ENCODE data around the gene SLAIN2. TPM values are rescaled to one million over a fixed set of nuclear protein-coding genes. Genes with fewer than 3 reads are reported as not detected.
"Not testable (repeated sequence)": the region's sequence is repeated elsewhere in the genome, so short reads cannot be mapped to it uniquely, and the experiment has no call there.

SLAIN2 gene
- total RNA-seq, result 10 to 100 TPM; 54.9 to 63.8 TPM

- CTCF ChIA-PET, result interaction anchor here (1.2 kb wide), 1 partner anchor 206 kb away, joined by 3 read pairs; no protein-coding TSS in a partner anchor
- POLR2A ChIA-PET, result interaction anchor here (1.0 to 1.8 kb wide), 3 partner anchors 10 to 510 kb away, joined by 3 to 9 read pairs (median 5); no protein-coding TSS in a partner anchor
- H3K27ac Mint-ChIP-seq, result peak within 1 kb of the TSS; percentile 98
- H3K9me3 Mint-ChIP-seq, result no peaks in the 10 kb centered on the region
- H3K27me3 Mint-ChIP-seq, result no peaks in the 10 kb centered on the region
- DNase-seq, result peak; percentile 99
- peaks cover 64% of the 10 kb centered on the region for H3K4me1 Mint-ChIP-seq (ENCODE audit: low read depth)
- peak within 1 kb of the TSS; percentile 99 for H3K4me3 Mint-ChIP-seq
- no peaks in the 10 kb centered on the region for H3K36me3 Mint-ChIP-seq
- intact Hi-C loops (cut with micrococcal nuclease), result loop anchor here (1.0 to 5.0 kb wide), 11 partner anchors 24 to 878 kb away; partner anchors contain the start of genes COMMD8, FRYL, NFXL1 and OCIAD1
These were observed at the start of gene SLAIN2 for GRCh38 chr4:48340965-48341775. TSS of gene SLAIN2 (plus strand) at chr4:48341529. CDS start at chr4:48341740, 211 bp downstream.

GRCh38 chr4:48292218-48292790, 49.0 kb upstream of the SLAIN2 start:
- CTCF ChIA-PET, H3K27me3 Mint-ChIP-seq: not testable (repeated sequence)

GRCh38 chr4:48295116-48295515, 46.2 kb upstream of the SLAIN2 start:
- ChIA-PET POLR2A (no interaction called here), CTCF (interaction anchor here (0.6 kb wide), 1 partner anchor 43 kb away, joined by 3 read pairs; no protein-coding TSS in a partner anchor)

More at GRCh38 chr4:48292218-48292790, 49.0 kb upstream of the SLAIN2 start:
- POLR2A ChIA-PET; intact Hi-C loops (cut with micrococcal nuclease); H3K4me1 Mint-ChIP-seq (ENCODE audit: low read depth); DNase-seq; H3K27ac Mint-ChIP-seq; H3K4me3 Mint-ChIP-seq; H3K36me3 Mint-ChIP-seq; H3K9me3 Mint-ChIP-seq: not testable (repeated sequence)

GRCh38 chr4:48296365-48296764, 45.0 kb upstream of the SLAIN2 start:
- Mint-ChIP-seq H3K27ac (no peak overlapping the region), H3K4me1 (ENCODE audit: low read depth) (peaks cover 9% of the 10 kb centered on the region), H3K36me3 (no peaks in the 10 kb centered on the region), H3K27me3 (peaks cover 5% of the 10 kb centered on the region), H3K9me3 (no peaks in the 10 kb centered on the region), H3K4me3 (no peak overlapping the region)
- intact Hi-C loops (cut with micrococcal nuclease), result no loop called here
- POLR2A ChIA-PET, result no interaction called here
- CTCF ChIA-PET, result no interaction called here
- DNase-seq, result peak; percentile 20

More at GRCh38 chr4:48295116-48295515, 46.2 kb upstream of the SLAIN2 start:
- Mint-ChIP-seq H3K27me3 (peaks cover 3% of the 10 kb centered on the region), H3K27ac (no peak overlapping the region), H3K4me3 (no peak overlapping the region), H3K4me1 (ENCODE audit: low read depth) (peaks cover 9% of the 10 kb centered on the region), H3K9me3 (no peaks in the 10 kb centered on the region), H3K36me3 (no peaks in the 10 kb centered on the region)
- intact Hi-C loops (cut with micrococcal nuclease), result no loop called here
- no peak for DNase-seq

- Mint-ChIP-seq H3K36me3 (no peaks in the 10 kb centered on the region), H3K9me3 (no peaks in the 10 kb centered on the region), H3K4me3 (no peak overlapping the region), H3K27ac (no peak overlapping the region), H3K27me3 (peaks cover 5% of the 10 kb centered on the region), H3K4me1 (ENCODE audit: low read depth) (peaks cover 9% of the 10 kb centered on the region)
- ChIA-PET CTCF (no interaction called here), POLR2A (no interaction called here)
- intact Hi-C loops (cut with micrococcal nuclease), result no loop called here
- no peak for DNase-seq
These were observed 44.0 kb upstream of the SLAIN2 start for GRCh38 chr4:48297256-48297846.

GRCh38 chr4:48299560-48299959, 41.8 kb upstream of the SLAIN2 start:
- Mint-ChIP-seq H3K27me3 (peaks cover 7% of the 10 kb centered on the region), H3K4me1 (ENCODE audit: low read depth) (peaks cover 9% of the 10 kb centered on the region), H3K36me3 (no peaks in the 10 kb centered on the region), H3K4me3 (no peak overlapping the region), H3K27ac (no peak overlapping the region), H3K9me3 (no peaks in the 10 kb centered on the region)
- CTCF ChIA-PET, result no interaction called here
- intact Hi-C loops (cut with micrococcal nuclease), result no loop called here
- POLR2A ChIA-PET, result no interaction called here
- no peak for DNase-seq

- ChIA-PET CTCF (no interaction called here), POLR2A (no interaction called here)
- Mint-ChIP-seq H3K36me3 (no peaks in the 10 kb centered on the region), H3K9me3 (no peaks in the 10 kb centered on the region), H3K4me3 (no peak overlapping the region), H3K27me3 (peaks cover 7% of the 10 kb centered on the region), H3K27ac (no peak overlapping the region), H3K4me1 (ENCODE audit: low read depth) (peaks cover 9% of the 10 kb centered on the region)
- intact Hi-C loops (cut with micrococcal nuclease), result no loop called here
- DNase-seq, result no peak
These were observed 41.3 kb upstream of the SLAIN2 start for GRCh38 chr4:48300004-48300403.

GRCh38 chr4:48305508-48305907, 35.8 kb upstream of the SLAIN2 start:
- Mint-ChIP-seq H3K27ac (no peak overlapping the region), H3K4me1 (ENCODE audit: low read depth) (no peaks in the 10 kb centered on the region), H3K36me3 (no peaks in the 10 kb centered on the region), H3K9me3 (no peaks in the 10 kb centered on the region), H3K27me3 (peaks cover 4% of the 10 kb centered on the region), H3K4me3 (no peak overlapping the region)
- intact Hi-C loops (cut with micrococcal nuclease), result no loop called here
- no peak for DNase-seq
- POLR2A ChIA-PET, result no interaction called here
- CTCF ChIA-PET, result no interaction called here

- Mint-ChIP-seq H3K36me3 (no peaks in the 10 kb centered on the region), H3K4me1 (ENCODE audit: low read depth) (no peaks in the 10 kb centered on the region), H3K27me3 (peaks cover 2% of the 10 kb centered on the region), H3K4me3 (no peak overlapping the region), H3K9me3 (no peaks in the 10 kb centered on the region), H3K27ac (no peak overlapping the region)
- ChIA-PET CTCF (interaction anchor here (0.9 kb wide), 1 partner anchor 8 kb away, joined by 3 read pairs; no protein-coding TSS in a partner anchor), POLR2A (no interaction called here)
- no peak for DNase-seq
- intact Hi-C loops (cut with micrococcal nuclease), result no loop called here
These were observed 33.8 kb upstream of the SLAIN2 start for GRCh38 chr4:48307528-48307927.

GRCh38 chr4:48308901-48309300, 32.4 kb upstream of the SLAIN2 start:
- intact Hi-C loops (cut with micrococcal nuclease), result no loop called here
- ChIA-PET POLR2A (no interaction called here), CTCF (interaction anchor here (1.4 kb wide), 1 partner anchor 34 kb away, joined by 4 read pairs; no protein-coding TSS in a partner anchor)
- Mint-ChIP-seq H3K27me3 (no peaks in the 10 kb centered on the region), H3K27ac (no peak overlapping the region), H3K36me3 (no peaks in the 10 kb centered on the region), H3K9me3 (no peaks in the 10 kb centered on the region), H3K4me1 (ENCODE audit: low read depth) (no peaks in the 10 kb centered on the region), H3K4me3 (no peak overlapping the region)
- no peak for DNase-seq

- no peak overlapping the region for H3K4me3 Mint-ChIP-seq
- intact Hi-C loops (cut with micrococcal nuclease), result no loop called here
- H3K9me3 Mint-ChIP-seq, result no peaks in the 10 kb centered on the region
- no peak overlapping the region for H3K27ac Mint-ChIP-seq
- no peaks in the 10 kb centered on the region for H3K36me3 Mint-ChIP-seq
- POLR2A ChIA-PET, result no interaction called here
- no peaks in the 10 kb centered on the region for H3K27me3 Mint-ChIP-seq
- H3K4me1 Mint-ChIP-seq (ENCODE audit: low read depth), result peaks cover 5% of the 10 kb centered on the region
- CTCF ChIA-PET, result no interaction called here
- DNase-seq, result no peak
These were observed 29.4 kb upstream of the SLAIN2 start for GRCh38 chr4:48311896-48312295.

GRCh38 chr4:48314746-48315145, 26.6 kb upstream of the SLAIN2 start:
- H3K27me3 Mint-ChIP-seq; POLR2A ChIA-PET; DNase-seq; H3K4me3 Mint-ChIP-seq; H3K27ac Mint-ChIP-seq; H3K36me3 Mint-ChIP-seq; H3K4me1 Mint-ChIP-seq (ENCODE audit: low read depth); H3K9me3 Mint-ChIP-seq: not testable (repeated sequence)
- intact Hi-C loops (cut with micrococcal nuclease), result loop anchor here (5.0 kb wide), 2 partner anchors 113 to 233 kb away; no protein-coding TSS in a partner anchor
- CTCF ChIA-PET, result interaction anchor here (0.6 to 1.7 kb wide), 3 partner anchors 16 to 105 kb away, joined by 3 read pairs; no protein-coding TSS in a partner anchor
